ENCODE results near the gene TSPAN4. TPM values are rescaled to one million over a fixed set of nuclear protein-coding genes. Genes with fewer than 3 reads are reported as not detected.

The TSPAN4 gene
- total RNA-seq, 1 donor, result 164 TPM

DNA sequence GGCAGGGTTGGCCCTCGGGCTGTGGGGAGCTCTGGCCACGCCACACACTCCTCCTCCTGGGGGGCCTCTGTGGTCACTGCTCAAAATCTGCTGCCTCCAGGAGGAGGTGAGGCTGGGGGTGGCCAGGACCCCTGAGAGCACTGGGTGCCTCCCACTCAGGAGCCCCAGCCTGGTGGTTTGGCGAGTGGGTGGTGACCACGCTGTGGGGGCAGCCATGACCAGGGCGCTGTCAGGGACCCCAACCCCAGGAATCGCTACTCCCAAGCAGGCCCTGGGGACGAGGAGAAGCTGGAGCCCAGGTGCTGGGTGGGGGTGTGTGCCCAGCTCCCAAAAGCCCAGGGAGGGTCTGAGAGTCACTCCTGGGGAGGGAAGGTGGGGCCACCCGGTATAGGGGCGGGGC lies 30.1 kb downstream of the TSPAN4 start:
- TF ChIP-seq, protein P1, sequence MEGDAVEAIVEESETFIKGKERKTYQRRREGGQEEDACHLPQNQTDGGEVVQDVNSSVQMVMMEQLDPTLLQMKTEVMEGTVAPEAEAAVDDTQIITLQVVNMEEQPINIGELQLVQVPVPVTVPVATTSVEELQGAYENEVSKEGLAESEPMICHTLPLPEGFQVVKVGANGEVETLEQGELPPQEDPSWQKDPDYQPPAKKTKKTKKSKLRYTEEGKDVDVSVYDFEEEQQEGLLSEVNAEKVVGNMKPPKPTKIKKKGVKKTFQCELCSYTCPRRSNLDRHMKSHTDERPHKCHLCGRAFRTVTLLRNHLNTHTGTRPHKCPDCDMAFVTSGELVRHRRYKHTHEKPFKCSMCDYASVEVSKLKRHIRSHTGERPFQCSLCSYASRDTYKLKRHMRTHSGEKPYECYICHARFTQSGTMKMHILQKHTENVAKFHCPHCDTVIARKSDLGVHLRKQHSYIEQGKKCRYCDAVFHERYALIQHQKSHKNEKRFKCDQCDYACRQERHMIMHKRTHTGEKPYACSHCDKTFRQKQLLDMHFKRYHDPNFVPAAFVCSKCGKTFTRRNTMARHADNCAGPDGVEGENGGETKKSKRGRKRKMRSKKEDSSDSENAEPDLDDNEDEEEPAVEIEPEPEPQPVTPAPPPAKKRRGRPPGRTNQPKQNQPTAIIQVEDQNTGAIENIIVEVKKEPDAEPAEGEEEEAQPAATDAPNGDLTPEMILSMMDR (IDR thresholded peaks at IDR 0.05; ENCODE audit: insufficient read depth, low read length), result no peak
- H3K4me3 ChIP-seq (ENCODE audit: low read depth, low read length), result no peak overlapping the region
- no peak for DNase-seq (ENCODE audit: low read depth)

DNA sequence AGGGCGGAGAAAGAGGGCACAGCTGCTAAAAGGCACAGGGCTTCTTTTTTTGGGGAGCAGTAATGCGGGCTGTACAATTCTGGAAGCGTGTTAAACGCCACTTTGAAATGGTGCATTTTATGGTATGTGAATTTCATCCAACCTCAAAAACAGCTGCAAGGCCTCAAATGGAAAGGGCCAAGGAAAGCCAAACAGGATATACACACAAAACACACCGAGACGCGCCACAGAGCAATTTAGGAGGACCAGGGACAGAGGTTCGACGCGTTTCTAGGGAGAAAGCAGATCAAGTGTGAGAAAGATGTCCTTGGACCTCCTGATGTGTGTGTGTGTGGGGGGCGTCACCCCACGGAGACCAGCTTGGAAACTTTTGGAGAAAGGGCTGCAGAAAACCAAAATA lies 31.1 kb downstream of the TSPAN4 start:
- TF ChIP-seq, protein P1 (IDR thresholded peaks at IDR 0.05; ENCODE audit: insufficient read depth, low read length), result no peak
- DNase-seq (ENCODE audit: low read depth), result no peak
- no peak overlapping the region for H3K4me3 ChIP-seq (ENCODE audit: low read depth, low read length)

DNA sequence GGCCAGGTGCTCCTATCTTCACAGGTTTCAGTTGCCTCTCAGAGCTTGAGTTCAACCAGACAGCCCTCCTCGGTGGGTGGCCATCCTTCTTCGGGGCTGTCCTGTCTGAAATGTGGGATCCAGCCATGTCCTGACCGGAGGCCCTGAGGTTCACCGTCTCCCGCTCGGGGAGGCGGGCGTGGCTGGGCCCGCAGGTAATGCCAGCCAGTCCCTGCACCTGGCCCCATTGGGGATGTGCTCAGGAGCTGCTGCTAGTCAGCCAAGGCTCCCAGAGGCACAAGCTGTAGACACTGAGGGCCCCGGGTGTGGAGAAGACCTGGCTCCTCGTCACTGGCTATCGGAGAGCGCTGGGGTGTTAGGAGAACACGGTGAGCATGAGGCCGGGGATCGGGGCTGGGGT lies 32.6 kb downstream of the TSPAN4 start:
- H3K4me3 ChIP-seq (ENCODE audit: low read depth, low read length), result no peak overlapping the region
- DNase-seq (ENCODE audit: low read depth), result no peak
- TF ChIP-seq, protein P1 (IDR thresholded peaks at IDR 0.05; ENCODE audit: insufficient read depth, low read length), result no peak

DNA sequence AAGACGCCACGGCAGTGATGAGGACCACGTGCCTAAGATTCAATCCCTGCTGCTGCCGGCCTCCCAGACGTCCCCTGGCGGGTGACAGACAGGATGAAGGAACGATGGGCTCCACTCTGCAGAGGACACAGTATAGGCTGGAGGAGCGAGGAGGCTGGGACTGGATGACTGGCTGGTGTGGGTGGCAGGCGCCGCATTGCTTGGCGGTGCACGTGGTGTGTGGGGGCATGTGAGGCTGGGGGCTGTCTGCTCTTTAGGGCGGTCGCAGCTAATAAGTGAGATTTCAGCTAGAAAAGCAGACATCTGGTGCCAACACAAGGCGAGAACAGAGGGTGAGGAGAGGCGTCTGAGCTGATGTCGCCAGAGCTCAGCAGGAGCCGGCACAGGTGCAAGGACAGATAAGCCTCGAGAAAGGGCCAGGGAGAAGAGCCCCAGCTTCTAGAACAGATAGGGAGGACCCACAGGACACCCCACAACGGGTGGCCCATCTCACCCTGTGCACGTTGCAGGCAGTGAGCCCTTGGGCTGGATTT lies 33.2 kb downstream of the TSPAN4 start:
- DNase-seq (ENCODE audit: low read depth), result no peak
- no peak overlapping the region for H3K4me3 ChIP-seq (ENCODE audit: low read depth, low read length)
- TF ChIP-seq, protein P1 (IDR thresholded peaks at IDR 0.05; ENCODE audit: insufficient read depth, low read length), result no peak

DNA sequence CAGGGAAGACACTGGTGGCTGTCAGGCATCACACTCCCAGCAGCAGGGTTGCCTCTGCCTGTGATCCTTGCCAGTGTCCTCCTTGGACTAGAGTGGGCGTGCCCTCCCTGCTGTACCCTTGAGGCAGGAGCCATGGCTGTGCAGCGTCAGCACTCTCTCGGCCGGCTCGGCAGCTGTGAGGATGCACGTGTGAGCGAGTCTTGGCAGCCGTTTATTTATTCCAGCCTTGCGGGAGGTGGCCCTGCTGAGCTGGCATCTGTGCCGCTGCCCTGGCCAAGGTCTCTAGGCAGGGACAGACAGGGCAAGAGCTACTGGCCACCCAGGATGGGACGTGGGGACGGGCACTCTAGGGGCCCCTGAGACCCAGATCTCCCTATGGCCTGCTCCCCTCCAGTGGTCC lies 33.9 kb downstream of the TSPAN4 start:
- DNase-seq (ENCODE audit: low read depth), result no peak
- no peak overlapping the region for H3K4me3 ChIP-seq (ENCODE audit: low read depth, low read length)
- TF ChIP-seq, protein P1 (IDR thresholded peaks at IDR 0.05; ENCODE audit: insufficient read depth, low read length), result no peak

DNA sequence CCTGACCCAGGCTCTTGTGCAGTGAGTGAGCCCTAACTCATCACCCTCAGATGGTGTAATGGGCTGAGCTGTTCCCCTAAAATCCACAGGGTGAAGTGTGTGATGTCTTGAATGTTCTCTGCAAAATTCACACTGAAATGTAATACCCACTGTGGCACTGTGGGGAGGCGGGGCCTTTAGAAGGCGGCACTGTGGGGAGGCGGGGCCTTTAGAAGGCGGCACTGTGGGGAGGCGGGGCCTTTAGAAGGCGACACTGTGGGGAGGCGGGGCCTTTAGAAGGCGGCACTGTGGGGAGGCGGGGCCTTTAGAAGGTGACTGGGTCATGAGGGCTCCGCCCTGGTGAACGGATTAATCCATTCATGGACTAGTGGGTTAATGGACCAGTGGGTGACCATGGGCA lies 34.9 kb downstream of the TSPAN4 start:
- no peak for DNase-seq (ENCODE audit: low read depth)
- TF ChIP-seq, protein P1 (IDR thresholded peaks at IDR 0.05; ENCODE audit: insufficient read depth, low read length), result no peak
- H3K4me3 ChIP-seq (ENCODE audit: low read depth, low read length), result no peak overlapping the region

DNA sequence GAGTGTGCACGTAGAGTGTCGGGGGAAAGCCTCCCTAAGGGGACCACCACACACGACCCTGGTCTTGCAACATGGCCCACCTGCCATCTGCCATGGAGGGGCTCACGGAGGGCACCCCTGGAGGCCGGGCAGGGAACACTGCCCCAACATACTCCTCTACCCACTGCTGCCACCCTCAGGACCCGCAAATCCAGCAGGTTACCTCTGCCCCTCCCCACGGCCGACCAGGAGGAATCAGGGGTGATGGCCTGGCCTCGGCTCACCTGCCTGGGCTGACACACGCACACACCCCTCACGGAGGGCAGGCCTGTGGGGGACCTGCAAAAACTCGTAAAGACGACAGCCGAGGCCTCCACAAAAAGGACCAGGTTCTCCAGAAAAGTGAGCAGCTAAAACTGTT lies 37.8 kb downstream of the TSPAN4 start:
- no peak for DNase-seq (ENCODE audit: low read depth)
- no peak overlapping the region for H3K4me3 ChIP-seq (ENCODE audit: low read depth, low read length)
- TF ChIP-seq, protein P1 (IDR thresholded peaks at IDR 0.05; ENCODE audit: insufficient read depth, low read length), result no peak
